Measurements from ENCODE around the gene MSRB1.

DNA sequence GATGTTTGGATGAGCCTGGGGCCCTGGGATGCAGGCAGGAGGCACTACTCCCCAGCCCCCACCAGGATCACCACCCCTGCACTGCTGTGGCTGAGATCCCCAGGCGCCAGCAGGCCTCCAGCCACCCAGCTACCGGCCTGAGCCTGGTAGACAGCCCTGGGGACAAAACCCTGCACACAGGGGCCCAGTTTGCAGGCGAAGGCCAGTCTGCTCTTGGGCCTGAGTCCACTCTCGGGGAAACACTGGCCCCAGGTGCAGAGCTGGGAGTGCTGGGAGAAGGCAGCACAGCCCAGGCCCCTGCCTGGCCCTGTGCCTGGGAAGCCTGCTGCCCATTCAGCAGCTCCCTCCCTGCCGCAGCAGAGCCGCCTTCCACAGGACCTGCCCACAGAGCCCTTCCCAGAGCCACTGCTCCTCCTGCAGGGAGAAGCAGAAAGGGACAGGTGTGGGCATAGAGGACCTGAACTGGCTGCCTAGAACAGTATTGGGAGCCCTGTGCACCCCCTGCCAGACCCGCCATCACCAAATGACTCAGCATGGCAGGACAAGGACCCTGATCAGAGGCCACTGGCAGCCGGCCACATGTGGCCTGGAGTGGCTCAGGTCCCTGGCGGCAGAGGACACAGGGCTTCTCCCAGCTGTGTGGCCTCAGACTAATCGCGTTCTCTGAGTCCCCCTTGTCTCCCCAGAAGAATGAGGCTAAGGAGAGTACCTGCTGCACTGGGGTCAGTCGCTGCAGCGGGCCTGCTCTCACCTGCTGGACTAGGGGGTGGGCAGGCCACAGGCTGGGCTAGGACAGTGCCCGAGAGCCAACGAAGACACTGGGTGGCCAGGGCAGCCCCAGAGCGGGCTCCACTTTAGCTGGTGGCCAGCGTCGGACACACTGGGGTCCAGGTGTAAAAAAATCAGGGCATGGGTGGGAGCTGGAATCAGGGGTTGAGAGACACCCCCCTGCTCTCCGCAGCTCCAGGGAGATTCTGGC lies 10.7 kb downstream of the MSRB1 start:
- TF ChIP-seq CTCF (conservative IDR thresholded peaks at IDR 0.05) (no peak; the same call in 1 of the 2 replicates), EZH2 (IDR thresholded peaks at IDR 0.05; ENCODE audit: low read depth) (no peak)

Measured in PC-9 (cell line).